MM.1S (cell line): ENCODE measurements around the gene CDRT15.

ENCODE experiments used
- DNase-seq: peaks from one replicate; pipeline ENCODE4 v3.0.0-alpha.2; 2015
- H2AFZ ChIP-seq: fragments of 300-600 bp; sonication (generic); 2 replicates; pipeline ENCODE4 v1.6.0; 2016; ENCODE audit warnings: antibody characterized with exemption, low read length
- H3F3A ChIP-seq: fragments of 300-600 bp; sonication (generic); 2 replicates; pipeline ENCODE4 v1.6.1; 2016; ENCODE audit warnings: mild to moderate bottlenecking, antibody characterized with exemption, low read length, moderate library complexity, mixed read lengths; ENCODE audit not compliant: insufficient read depth
- H3K27ac ChIP-seq: fragments of 300-600 bp; sonication (generic); 2 replicates; pipeline ENCODE4 v1.5.1; 2016; ENCODE audit warnings: mild to moderate bottlenecking, low read length
- H3K27me3 ChIP-seq: fragments of 300-600 bp; sonication (generic); replicated peaks from 2 replicates; pipeline ENCODE4 v1.6.0; 2016; ENCODE audit warnings: low read length; ENCODE audit not compliant: insufficient read depth
- H3K36me3 ChIP-seq: fragments of 300-600 bp; sonication (generic); replicated peaks from 2 replicates; pipeline ENCODE4 v1.6.1; 2016; ENCODE audit warnings: mild to moderate bottlenecking, low read length, mixed read lengths; ENCODE audit not compliant: insufficient read depth
- H3K4me1 ChIP-seq: fragments of 300-600 bp; sonication (generic); 2 replicates; pipeline ENCODE4 v1.6.1; 2016; ENCODE audit warnings: low read length, mixed read lengths
- H3K4me2 ChIP-seq: fragments of 300-600 bp; sonication (generic); 2 replicates; pipeline ENCODE4 v1.6.0; 2016; ENCODE audit warnings: low read depth, low read length
- H3K4me3 ChIP-seq: fragments of 300-600 bp; sonication (generic); 2 replicates; pipeline ENCODE4 v1.5.1; 2016; ENCODE audit warnings: low read length, mixed read lengths
- H3K79me2 ChIP-seq: fragments of 300-600 bp; sonication (generic); 2 replicates; pipeline ENCODE4 v1.6.1; 2016; ENCODE audit warnings: mixed run types, low read length, mixed read lengths
- H3K9ac ChIP-seq: fragments of 300-600 bp; sonication (generic); 2 replicates; pipeline ENCODE4 v1.6.1; 2016; ENCODE audit warnings: low read length, mixed read lengths
- H3K9me2 ChIP-seq: fragments of 300-600 bp; sonication (generic); replicated peaks from 2 replicates; pipeline ENCODE4 v1.6.1; 2016; ENCODE audit warnings: mild to moderate bottlenecking, low read length, mixed read lengths; ENCODE audit not compliant: insufficient read depth
- H3K9me3 ChIP-seq: fragments of 300-600 bp; sonication (generic); replicated peaks from 2 replicates; pipeline ENCODE4 v1.6.1; 2016; ENCODE audit warnings: mild to moderate bottlenecking, low read length, mixed read lengths; ENCODE audit not compliant: insufficient read depth
- H4K20me1 ChIP-seq: fragments of 300-600 bp; sonication (generic); 2 replicates; pipeline ENCODE4 v1.6.1; 2016; ENCODE audit warnings: mild to moderate bottlenecking, low read length, moderate library complexity, mixed read lengths; ENCODE audit not compliant: insufficient read depth
- EZH2 ChIP-seq: fragments of 300-600 bp; sonication (generic); optimal IDR thresholded peaks from 2 replicates; pipeline ENCODE3; 2017; ENCODE audit warnings: low read depth, mild to moderate bottlenecking, antibody characterized with exemption, low read length, mixed read lengths
- EZH2phosphoT487 ChIP-seq: fragments of 300-600 bp; sonication (generic); IDR thresholded peaks from 2 replicates; pipeline ENCODE4 v1.6.1; 2018; ENCODE audit warnings: antibody characterized with exemption, low read length
- TF ChIP-seq, protein P1 (sequence below): fragments of 300-600 bp; sonication (generic); IDR thresholded peaks from 2 replicates; pipeline ENCODE4 v1.5.1; 2016; ENCODE audit warnings: antibody characterized with exemption, low read length, mixed read lengths

The CDRT15 gene

GRCh38 chr17:14200354-14200753 lies 36.3 kb downstream of the CDRT15 start:
- TF ChIP-seq EZH2phosphoT487, result no peak
- TF ChIP-seq, protein P1, sequence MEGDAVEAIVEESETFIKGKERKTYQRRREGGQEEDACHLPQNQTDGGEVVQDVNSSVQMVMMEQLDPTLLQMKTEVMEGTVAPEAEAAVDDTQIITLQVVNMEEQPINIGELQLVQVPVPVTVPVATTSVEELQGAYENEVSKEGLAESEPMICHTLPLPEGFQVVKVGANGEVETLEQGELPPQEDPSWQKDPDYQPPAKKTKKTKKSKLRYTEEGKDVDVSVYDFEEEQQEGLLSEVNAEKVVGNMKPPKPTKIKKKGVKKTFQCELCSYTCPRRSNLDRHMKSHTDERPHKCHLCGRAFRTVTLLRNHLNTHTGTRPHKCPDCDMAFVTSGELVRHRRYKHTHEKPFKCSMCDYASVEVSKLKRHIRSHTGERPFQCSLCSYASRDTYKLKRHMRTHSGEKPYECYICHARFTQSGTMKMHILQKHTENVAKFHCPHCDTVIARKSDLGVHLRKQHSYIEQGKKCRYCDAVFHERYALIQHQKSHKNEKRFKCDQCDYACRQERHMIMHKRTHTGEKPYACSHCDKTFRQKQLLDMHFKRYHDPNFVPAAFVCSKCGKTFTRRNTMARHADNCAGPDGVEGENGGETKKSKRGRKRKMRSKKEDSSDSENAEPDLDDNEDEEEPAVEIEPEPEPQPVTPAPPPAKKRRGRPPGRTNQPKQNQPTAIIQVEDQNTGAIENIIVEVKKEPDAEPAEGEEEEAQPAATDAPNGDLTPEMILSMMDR, result no peak
- TF ChIP-seq EZH2, result no peak
- H3K4me2 ChIP-seq, result no peak overlapping the region
- no peaks in the 10 kb centered on the region for H4K20me1 ChIP-seq
- no peak overlapping the region for H2AFZ ChIP-seq
- H3K27me3 ChIP-seq, result no peaks in the 10 kb centered on the region
- DNase-seq, result no peak
- no peaks in the 10 kb centered on the region for H3K4me1 ChIP-seq
- no peaks in the 10 kb centered on the region for H3K79me2 ChIP-seq
- no peaks in the 10 kb centered on the region for H3K9me3 ChIP-seq
- no peak overlapping the region for H3K4me3 ChIP-seq
- H3K9ac ChIP-seq, result no peak overlapping the region
- H3K27ac ChIP-seq, result no peak overlapping the region
- no peaks in the 10 kb centered on the region for H3K36me3 ChIP-seq
- H3K9me2 ChIP-seq, result no peaks in the 10 kb centered on the region
- no peaks in the 10 kb centered on the region for H3F3A ChIP-seq

DNA sequence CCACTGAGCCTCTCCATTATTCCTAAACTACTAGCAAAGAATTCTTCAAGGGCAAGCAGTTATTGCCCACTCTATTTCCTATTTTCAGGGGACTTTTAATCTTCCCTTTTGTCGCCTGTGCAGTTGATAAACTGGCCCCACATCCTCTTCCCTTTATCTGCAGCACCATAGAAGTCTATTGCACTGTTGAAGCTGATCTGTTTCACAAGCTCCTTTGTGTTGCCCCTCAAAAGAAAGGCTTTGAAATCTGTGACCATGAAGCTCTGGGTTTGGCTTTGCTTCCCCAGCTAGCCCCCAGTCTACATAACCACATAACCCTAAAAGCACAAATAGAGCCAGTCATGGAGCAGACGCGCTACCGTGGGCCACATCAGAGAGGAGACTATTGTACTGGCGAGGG lies 37.1 kb downstream of the CDRT15 start:
- TF ChIP-seq, protein P1, result no peak
- no peak for TF ChIP-seq EZH2
- no peak for TF ChIP-seq EZH2phosphoT487
- Histone ChIP-seq H3K4me2 (no peak overlapping the region), H3K9me3 (no peaks in the 10 kb centered on the region), H3K79me2 (no peaks in the 10 kb centered on the region), H3F3A (no peaks in the 10 kb centered on the region), H3K27ac (no peak overlapping the region), H3K27me3 (no peaks in the 10 kb centered on the region), H2AFZ (no peak overlapping the region), H4K20me1 (no peaks in the 10 kb centered on the region), H3K9me2 (no peaks in the 10 kb centered on the region), H3K9ac (no peak overlapping the region), H3K36me3 (no peaks in the 10 kb centered on the region), H3K4me1 (no peaks in the 10 kb centered on the region), H3K4me3 (no peak overlapping the region)
- no peak for DNase-seq

GRCh38 chr17:14198575-14198974 lies 38.1 kb downstream of the CDRT15 start:
- TF ChIP-seq, protein P1, result no peak
- no peak for TF ChIP-seq EZH2
- TF ChIP-seq EZH2phosphoT487, result no peak
- Histone ChIP-seq H3K27ac (no peak overlapping the region), H2AFZ (no peak overlapping the region), H3K9me2 (no peaks in the 10 kb centered on the region), H3K27me3 (no peaks in the 10 kb centered on the region), H3K4me3 (no peak overlapping the region), H3K4me1 (no peaks in the 10 kb centered on the region), H4K20me1 (no peaks in the 10 kb centered on the region), H3K79me2 (no peaks in the 10 kb centered on the region), H3K9ac (no peak overlapping the region), H3F3A (no peaks in the 10 kb centered on the region), H3K36me3 (no peaks in the 10 kb centered on the region), H3K9me3 (no peaks in the 10 kb centered on the region), H3K4me2 (no peak overlapping the region)
- DNase-seq, result no peak

DNA sequence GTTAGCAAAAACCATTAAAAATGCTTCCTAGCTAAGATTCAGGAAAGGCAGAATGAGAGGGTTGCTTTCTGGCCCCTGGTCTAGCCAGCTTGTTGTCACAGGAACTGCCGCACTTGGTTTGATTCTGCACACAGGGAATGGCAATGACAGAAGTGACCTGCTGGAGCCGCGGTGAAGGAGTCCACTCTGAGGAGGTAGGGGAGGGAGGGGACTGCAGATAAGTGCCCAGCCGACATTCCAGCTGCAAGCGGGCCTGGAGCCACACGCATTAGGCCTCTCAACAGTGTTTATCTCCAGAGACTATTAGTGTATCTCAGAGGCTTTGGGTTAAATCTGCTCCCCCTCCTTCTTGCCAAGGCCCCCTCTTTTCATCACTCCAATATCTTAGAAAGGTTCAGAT lies 38.6 kb downstream of the CDRT15 start:
- Histone ChIP-seq H3K4me2 (no peak overlapping the region), H3K9ac (no peak overlapping the region), H2AFZ (no peak overlapping the region), H3K4me1 (no peaks in the 10 kb centered on the region), H3K27me3 (no peaks in the 10 kb centered on the region), H3K79me2 (no peaks in the 10 kb centered on the region), H3K9me3 (no peaks in the 10 kb centered on the region), H3K27ac (no peak overlapping the region), H3K4me3 (no peak overlapping the region), H3K9me2 (no peaks in the 10 kb centered on the region), H3F3A (no peaks in the 10 kb centered on the region), H3K36me3 (no peaks in the 10 kb centered on the region), H4K20me1 (no peaks in the 10 kb centered on the region)
- TF ChIP-seq EZH2 (no peak), EZH2phosphoT487 (no peak)
- TF ChIP-seq, protein P1, result no peak
- no peak for DNase-seq
